ENCODE results near the gene COG5.

Gene COG5

DNA sequence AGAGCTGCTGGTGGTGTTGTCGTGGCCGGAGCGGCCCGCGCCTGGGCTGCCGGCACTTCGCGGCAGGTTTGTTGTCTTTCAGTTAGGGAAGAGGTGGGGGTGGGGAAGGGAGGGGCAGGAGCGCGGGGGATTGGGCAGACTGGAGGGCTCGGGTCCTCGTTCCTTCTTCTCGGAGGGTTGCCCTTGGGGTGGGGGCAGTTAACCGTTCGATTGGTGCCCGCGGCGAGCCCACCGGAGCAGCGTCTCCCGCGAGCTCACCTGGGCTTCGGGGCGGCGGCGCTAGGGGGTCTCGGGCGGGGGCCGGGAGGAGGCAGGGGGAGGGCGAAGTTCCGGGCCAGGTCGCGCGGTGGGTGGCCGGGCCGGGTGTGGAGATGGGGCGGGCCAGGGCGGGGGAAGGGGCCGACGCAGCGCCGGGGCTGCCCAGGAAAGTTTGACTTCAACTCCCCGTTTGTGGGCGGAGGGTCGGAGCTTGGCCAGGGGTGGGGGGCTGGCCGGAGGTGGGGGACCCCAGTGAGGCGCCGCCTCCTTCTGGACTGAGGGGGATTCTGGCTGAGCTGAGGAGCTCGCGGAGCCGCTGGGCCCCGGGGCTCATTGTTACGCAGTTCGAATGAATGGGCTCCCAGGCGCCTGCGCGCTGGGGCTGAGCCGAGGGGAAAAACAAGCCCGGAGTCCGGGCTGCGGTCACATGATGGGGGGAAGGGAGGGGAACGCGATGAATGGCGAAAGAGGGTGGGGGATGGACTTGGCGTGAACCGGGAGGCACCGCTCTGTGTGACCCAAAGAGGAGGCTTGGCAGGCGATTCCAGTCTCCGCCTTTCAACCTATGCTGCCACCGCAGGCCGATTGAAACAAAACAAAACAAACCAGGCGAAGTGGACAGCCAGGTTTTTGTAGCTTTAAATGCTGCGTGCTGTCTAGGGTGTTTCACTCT lies 394.3 kb downstream of the COG5 start (continued):
- TF ChIP-seq, protein P1, sequence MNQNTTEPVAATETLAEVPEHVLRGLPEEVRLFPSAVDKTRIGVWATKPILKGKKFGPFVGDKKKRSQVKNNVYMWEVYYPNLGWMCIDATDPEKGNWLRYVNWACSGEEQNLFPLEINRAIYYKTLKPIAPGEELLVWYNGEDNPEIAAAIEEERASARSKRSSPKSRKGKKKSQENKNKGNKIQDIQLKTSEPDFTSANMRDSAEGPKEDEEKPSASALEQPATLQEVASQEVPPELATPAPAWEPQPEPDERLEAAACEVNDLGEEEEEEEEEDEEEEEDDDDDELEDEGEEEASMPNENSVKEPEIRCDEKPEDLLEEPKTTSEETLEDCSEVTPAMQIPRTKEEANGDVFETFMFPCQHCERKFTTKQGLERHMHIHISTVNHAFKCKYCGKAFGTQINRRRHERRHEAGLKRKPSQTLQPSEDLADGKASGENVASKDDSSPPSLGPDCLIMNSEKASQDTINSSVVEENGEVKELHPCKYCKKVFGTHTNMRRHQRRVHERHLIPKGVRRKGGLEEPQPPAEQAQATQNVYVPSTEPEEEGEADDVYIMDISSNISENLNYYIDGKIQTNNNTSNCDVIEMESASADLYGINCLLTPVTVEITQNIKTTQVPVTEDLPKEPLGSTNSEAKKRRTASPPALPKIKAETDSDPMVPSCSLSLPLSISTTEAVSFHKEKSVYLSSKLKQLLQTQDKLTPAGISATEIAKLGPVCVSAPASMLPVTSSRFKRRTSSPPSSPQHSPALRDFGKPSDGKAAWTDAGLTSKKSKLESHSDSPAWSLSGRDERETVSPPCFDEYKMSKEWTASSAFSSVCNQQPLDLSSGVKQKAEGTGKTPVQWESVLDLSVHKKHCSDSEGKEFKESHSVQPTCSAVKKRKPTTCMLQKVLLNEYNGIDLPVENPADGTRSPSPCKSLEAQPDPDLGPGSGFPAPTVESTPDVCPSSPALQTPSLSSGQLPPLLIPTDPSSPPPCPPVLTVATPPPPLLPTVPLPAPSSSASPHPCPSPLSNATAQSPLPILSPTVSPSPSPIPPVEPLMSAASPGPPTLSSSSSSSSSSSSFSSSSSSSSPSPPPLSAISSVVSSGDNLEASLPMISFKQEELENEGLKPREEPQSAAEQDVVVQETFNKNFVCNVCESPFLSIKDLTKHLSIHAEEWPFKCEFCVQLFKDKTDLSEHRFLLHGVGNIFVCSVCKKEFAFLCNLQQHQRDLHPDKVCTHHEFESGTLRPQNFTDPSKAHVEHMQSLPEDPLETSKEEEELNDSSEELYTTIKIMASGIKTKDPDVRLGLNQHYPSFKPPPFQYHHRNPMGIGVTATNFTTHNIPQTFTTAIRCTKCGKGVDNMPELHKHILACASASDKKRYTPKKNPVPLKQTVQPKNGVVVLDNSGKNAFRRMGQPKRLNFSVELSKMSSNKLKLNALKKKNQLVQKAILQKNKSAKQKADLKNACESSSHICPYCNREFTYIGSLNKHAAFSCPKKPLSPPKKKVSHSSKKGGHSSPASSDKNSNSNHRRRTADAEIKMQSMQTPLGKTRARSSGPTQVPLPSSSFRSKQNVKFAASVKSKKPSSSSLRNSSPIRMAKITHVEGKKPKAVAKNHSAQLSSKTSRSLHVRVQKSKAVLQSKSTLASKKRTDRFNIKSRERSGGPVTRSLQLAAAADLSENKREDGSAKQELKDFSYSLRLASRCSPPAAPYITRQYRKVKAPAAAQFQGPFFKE (tag by site-specific recombination; IDR thresholded peaks at IDR 0.05; ENCODE audit: borderline replicate concordance) = no peak
- no peak for TF ChIP-seq ZNF23 (tag by site-specific recombination; IDR thresholded peaks at IDR 0.05; ENCODE audit: borderline replicate concordance)
- TF ChIP-seq ZNF292 (tag by site-specific recombination; IDR thresholded peaks at IDR 0.05; ENCODE audit: borderline replicate concordance, low read depth) = no peak
- peak; percentile 88 for TF ChIP-seq ZNF324 (tag by site-specific recombination; IDR thresholded peaks at IDR 0.05)
- TF ChIP-seq, protein P2, sequence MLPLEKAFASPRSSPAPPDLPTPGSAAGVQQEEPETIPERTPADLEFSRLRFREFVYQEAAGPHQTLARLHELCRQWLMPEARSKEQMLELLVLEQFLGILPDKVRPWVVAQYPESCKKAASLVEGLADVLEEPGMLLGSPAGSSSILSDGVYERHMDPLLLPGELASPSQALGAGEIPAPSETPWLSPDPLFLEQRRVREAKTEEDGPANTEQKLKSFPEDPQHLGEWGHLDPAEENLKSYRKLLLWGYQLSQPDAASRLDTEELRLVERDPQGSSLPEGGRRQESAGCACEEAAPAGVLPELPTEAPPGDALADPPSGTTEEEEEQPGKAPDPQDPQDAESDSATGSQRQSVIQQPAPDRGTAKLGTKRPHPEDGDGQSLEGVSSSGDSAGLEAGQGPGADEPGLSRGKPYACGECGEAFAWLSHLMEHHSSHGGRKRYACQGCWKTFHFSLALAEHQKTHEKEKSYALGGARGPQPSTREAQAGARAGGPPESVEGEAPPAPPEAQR (tag by site-specific recombination; IDR thresholded peaks at IDR 0.05) = no peak
- TF ChIP-seq OSR2 (tag by site-specific recombination; IDR thresholded peaks at IDR 0.05) = no peak
- TF ChIP-seq ZNF266 (tag by site-specific recombination; IDR thresholded peaks at IDR 0.05; ENCODE audit: low read depth) = no peak
- TF ChIP-seq, protein P3, sequence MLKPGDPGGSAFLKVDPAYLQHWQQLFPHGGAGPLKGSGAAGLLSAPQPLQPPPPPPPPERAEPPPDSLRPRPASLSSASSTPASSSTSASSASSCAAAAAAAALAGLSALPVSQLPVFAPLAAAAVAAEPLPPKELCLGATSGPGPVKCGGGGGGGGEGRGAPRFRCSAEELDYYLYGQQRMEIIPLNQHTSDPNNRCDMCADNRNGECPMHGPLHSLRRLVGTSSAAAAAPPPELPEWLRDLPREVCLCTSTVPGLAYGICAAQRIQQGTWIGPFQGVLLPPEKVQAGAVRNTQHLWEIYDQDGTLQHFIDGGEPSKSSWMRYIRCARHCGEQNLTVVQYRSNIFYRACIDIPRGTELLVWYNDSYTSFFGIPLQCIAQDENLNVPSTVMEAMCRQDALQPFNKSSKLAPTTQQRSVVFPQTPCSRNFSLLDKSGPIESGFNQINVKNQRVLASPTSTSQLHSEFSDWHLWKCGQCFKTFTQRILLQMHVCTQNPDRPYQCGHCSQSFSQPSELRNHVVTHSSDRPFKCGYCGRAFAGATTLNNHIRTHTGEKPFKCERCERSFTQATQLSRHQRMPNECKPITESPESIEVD (tag by site-specific recombination; IDR thresholded peaks at IDR 0.05) = peak; percentile 29; the same call in 1 of the 2 replicates
- no peak for TF ChIP-seq ZNF19 (tag by site-specific recombination; IDR thresholded peaks at IDR 0.05; ENCODE audit: low read depth)
- TF ChIP-seq ZXDB (tag by site-specific recombination; IDR thresholded peaks at IDR 0.05) = peak; percentile 88
- no peak for TF ChIP-seq ZNF157 (tag by site-specific recombination; IDR thresholded peaks at IDR 0.05)
- no peak for TF ChIP-seq ZNF132 (tag by site-specific recombination; IDR thresholded peaks at IDR 0.05; ENCODE audit: borderline replicate concordance)
- no peak for TF ChIP-seq ZFP41 (tag by site-specific recombination; IDR thresholded peaks at IDR 0.05; ENCODE audit: borderline replicate concordance)
- TF ChIP-seq ZBTB8A (tag by site-specific recombination; IDR thresholded peaks at IDR 0.05) = peak; percentile 87
- TF ChIP-seq, protein P4, sequence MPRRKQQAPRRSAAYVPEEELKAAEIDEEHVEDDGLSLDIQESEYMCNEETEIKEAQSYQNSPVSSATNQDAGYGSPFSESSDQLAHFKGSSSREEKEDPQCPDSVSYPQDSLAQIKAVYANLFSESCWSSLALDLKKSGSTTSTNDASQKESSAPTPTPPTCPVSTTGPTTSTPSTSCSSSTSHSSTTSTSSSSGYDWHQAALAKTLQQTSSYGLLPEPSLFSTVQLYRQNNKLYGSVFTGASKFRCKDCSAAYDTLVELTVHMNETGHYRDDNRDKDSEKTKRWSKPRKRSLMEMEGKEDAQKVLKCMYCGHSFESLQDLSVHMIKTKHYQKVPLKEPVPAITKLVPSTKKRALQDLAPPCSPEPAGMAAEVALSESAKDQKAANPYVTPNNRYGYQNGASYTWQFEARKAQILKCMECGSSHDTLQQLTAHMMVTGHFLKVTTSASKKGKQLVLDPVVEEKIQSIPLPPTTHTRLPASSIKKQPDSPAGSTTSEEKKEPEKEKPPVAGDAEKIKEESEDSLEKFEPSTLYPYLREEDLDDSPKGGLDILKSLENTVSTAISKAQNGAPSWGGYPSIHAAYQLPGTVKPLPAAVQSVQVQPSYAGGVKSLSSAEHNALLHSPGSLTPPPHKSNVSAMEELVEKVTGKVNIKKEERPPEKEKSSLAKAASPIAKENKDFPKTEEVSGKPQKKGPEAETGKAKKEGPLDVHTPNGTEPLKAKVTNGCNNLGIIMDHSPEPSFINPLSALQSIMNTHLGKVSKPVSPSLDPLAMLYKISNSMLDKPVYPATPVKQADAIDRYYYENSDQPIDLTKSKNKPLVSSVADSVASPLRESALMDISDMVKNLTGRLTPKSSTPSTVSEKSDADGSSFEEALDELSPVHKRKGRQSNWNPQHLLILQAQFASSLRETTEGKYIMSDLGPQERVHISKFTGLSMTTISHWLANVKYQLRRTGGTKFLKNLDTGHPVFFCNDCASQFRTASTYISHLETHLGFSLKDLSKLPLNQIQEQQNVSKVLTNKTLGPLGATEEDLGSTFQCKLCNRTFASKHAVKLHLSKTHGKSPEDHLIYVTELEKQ (tag by site-specific recombination; IDR thresholded peaks at IDR 0.05; ENCODE audit: borderline replicate concordance) = peak; percentile 80; the same call in 1 of the 2 replicates
- TF ChIP-seq, protein P5, sequence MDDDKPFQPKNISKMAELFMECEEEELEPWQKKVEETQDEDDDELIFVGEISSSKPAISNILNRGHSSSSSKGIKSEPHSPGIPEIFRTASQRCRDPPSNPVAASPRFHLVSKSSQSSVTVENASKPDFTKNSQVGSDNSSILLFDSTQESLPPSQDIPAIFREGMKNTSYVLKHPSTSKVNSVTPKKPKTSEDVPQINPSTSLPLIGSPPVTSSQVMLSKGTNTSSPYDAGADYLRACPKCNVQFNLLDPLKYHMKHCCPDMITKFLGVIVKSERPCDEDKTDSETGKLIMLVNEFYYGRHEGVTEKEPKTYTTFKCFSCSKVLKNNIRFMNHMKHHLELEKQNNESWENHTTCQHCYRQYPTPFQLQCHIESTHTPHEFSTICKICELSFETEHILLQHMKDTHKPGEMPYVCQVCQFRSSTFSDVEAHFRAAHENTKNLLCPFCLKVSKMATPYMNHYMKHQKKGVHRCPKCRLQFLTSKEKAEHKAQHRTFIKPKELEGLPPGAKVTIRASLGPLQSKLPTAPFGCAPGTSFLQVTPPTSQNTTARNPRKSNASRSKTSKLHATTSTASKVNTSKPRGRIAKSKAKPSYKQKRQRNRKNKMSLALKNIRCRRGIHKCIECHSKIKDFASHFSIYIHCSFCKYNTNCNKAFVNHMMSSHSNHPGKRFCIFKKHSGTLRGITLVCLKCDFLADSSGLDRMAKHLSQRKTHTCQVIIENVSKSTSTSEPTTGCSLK (tag by site-specific recombination; IDR thresholded peaks at IDR 0.05) = no peak
- TF ChIP-seq, protein P6, sequence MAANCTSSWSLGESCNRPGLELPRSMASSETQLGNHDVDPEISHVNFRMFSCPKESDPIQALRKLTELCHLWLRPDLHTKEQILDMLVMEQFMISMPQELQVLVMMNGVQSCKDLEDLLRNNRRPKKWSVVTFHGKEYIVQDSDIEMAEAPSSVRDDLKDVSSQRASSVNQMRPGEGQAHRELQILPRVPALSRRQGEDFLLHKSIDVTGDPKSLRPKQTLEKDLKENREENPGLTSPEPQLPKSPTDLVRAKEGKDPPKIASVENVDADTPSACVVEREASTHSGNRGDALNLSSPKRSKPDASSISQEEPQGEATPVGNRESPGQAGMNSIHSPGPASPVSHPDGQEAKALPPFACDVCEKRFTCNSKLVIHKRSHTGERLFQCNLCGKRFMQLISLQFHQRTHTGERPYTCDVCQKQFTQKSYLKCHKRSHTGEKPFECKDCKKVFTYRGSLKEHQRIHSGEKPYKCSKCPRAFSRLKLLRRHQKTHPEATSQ (tag by site-specific recombination; IDR thresholded peaks at IDR 0.05) = no peak
- no peak for TF ChIP-seq TCF7L2 (IDR thresholded peaks at IDR 0.05; ENCODE audit: borderline replicate concordance, low read depth, low read length)
- no peak for TF ChIP-seq ZNF544 (tag by site-specific recombination; IDR thresholded peaks at IDR 0.05)
- TF ChIP-seq SP3 (tag by site-specific recombination; IDR thresholded peaks at IDR 0.05) = peak; percentile 75
- TF ChIP-seq, protein P7, sequence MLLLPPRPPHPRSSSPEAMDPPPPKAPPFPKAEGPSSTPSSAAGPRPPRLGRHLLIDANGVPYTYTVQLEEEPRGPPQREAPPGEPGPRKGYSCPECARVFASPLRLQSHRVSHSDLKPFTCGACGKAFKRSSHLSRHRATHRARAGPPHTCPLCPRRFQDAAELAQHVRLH (tag by site-specific recombination; IDR thresholded peaks at IDR 0.05) = no peak

Measured in HEK293 (cell line).